OCI-LY7 (cell line): ENCODE measurements around the gene RBMS1. TPM values are rescaled to one million over a fixed set of nuclear protein-coding genes. Genes with fewer than 3 reads are reported as not detected.

Experiments
- BruUV-seq: library from RNA; stranded (reverse); fragments of 400-500 nt; replicated peaks from 2 replicates; lab custom pipeline; 2021; lab: Mats Ljungman, UMichigan
- CTCF ChIA-PET: fragments of 300-600 bp; sonication (Branson Sonifier 250); formaldehyde crosslinking; loops from one replicate; lab custom pipeline; 2022; ENCODE audit warnings: antibody characterized with exemption; ENCODE audit not compliant: unreplicated experiment; lab: Charles Lee
- POLR2A ChIA-PET: fragments of 300-600 bp; sonication (Branson Sonifier 250); formaldehyde crosslinking; loops from one replicate; lab custom pipeline; 2022; ENCODE audit warnings: antibody characterized with exemption; lab: Charles Lee
- DNase-seq: peaks from one replicate; pipeline ENCODE4 v3.0.0-alpha.2; 2015; ENCODE audit warnings: low spot score
- H2AFZ ChIP-seq: fragments of 200-600 bp; sonication (generic), shearing (Covaris generic); 2 replicates; pipeline ENCODE4 v1.6.1; 2014; ENCODE audit warnings: mild to moderate bottlenecking, antibody characterized with exemption, low read length, moderate library complexity
- H3K27ac ChIP-seq: fragments of 200-600 bp; sonication (generic); 2 replicates; pipeline ENCODE4 v1.5.1; 2014; ENCODE audit warnings: mixed run types, low read depth, mild to moderate bottlenecking, moderate library complexity, low read length, inconsistent platforms; ENCODE audit not compliant: poor library complexity, severe bottlenecking
- H3K36me3 ChIP-seq: fragments of 200-600 bp; sonication (generic); 2 replicates; pipeline ENCODE4 v1.6.1; 2014; ENCODE audit warnings: mild to moderate bottlenecking, antibody characterized with exemption, low read length, moderate library complexity, mixed read lengths; ENCODE audit not compliant: insufficient read depth
- H3K4me1 ChIP-seq: fragments of 200-600 bp; sonication (generic); 2 replicates; pipeline ENCODE4 v1.5.1; 2014; ENCODE audit warnings: mild to moderate bottlenecking, low read length; ENCODE audit not compliant: insufficient read depth, poor library complexity, severe bottlenecking
- H3K4me2 ChIP-seq: fragments of 200-600 bp; sonication (generic); 2 replicates; pipeline ENCODE4 v1.6.1; 2014; ENCODE audit warnings: mild to moderate bottlenecking, low read length
- H3K4me3 ChIP-seq: fragments of 200-600 bp; sonication (generic); 2 replicates; pipeline ENCODE4 v1.5.1; 2014; ENCODE audit warnings: mild to moderate bottlenecking, low read depth, low read length; ENCODE audit not compliant: poor library complexity, severe bottlenecking
- H3K79me2 ChIP-seq: fragments of 200-600 bp; sonication (generic); 2 replicates; pipeline ENCODE4 v1.6.1; 2016; ENCODE audit warnings: low read depth, mild to moderate bottlenecking, low read length, moderate library complexity, mixed read lengths; ENCODE audit not compliant: insufficient read depth
- H3K9me2 ChIP-seq: fragments of 200-600 bp; sonication (generic); 2 replicates; pipeline ENCODE4 v1.6.1; 2016; ENCODE audit warnings: mild to moderate bottlenecking, low read length, mixed read lengths; ENCODE audit not compliant: insufficient read depth
- H3K9me3 ChIP-seq: fragments of 200-600 bp; sonication (generic); 2 replicates; pipeline ENCODE4 v1.6.1; 2014; ENCODE audit warnings: mild to moderate bottlenecking, mixed run types, low read length, mixed read lengths
- H4K20me1 ChIP-seq: fragments of 200-600 bp; sonication (generic); 2 replicates; pipeline ENCODE4 v1.6.1; 2014; ENCODE audit warnings: mild to moderate bottlenecking, antibody characterized with exemption, low read length, moderate library complexity, mixed read lengths; ENCODE audit not compliant: insufficient read depth
- EZH2phosphoT487 ChIP-seq: fragments of 200-600 bp; sonication (generic); IDR thresholded peaks from 2 replicates; pipeline ENCODE4 v1.6.1; 2018; ENCODE audit warnings: low read depth, borderline replicate concordance, mild to moderate bottlenecking, mixed run types, antibody characterized with exemption, low read length, moderate library complexity, mixed read lengths
- intact Hi-C: fragments of 100-400 bp; cut with micrococcal nuclease; formaldehyde crosslinking; loops from one replicate; pipeline ENCODE4 v1.10.0; 2022; ENCODE audit not compliant: unreplicated experiment
- total RNA-seq, 2 experiments: library from RNA; depleted of rRNA in 1 of 2; stranded (reverse); fragments of >200 nt in 1 of 2; shearing (Covaris generic) in 1 of 2; gene quantifications; 2 replicates each; pipeline ENCODE4 v1.2.3, GENCODE V29; 2014 to 2022
- TF ChIP-seq, protein P1 (sequence below): fragments of 200-600 bp; sonication (generic); conservative IDR thresholded peaks from 2 replicates; pipeline ENCODE4 v1.5.1; 2014; ENCODE audit warnings: mild to moderate bottlenecking, antibody characterized with exemption, low read length, moderate library complexity, mixed read lengths

Gene RBMS1
- total RNA-seq, 2 experiments from 2014 or later = 29.5 to 35.7 TPM

- H3K9me3 ChIP-seq = no peaks in the 10 kb centered on the region
- no peaks in the 10 kb centered on the region for H3K79me2 ChIP-seq
- H2AFZ ChIP-seq = no peak overlapping the region
- no peaks in the 10 kb centered on the region for H3K9me2 ChIP-seq
- H3K4me2 ChIP-seq = no peak overlapping the region
- TF ChIP-seq, protein P1, sequence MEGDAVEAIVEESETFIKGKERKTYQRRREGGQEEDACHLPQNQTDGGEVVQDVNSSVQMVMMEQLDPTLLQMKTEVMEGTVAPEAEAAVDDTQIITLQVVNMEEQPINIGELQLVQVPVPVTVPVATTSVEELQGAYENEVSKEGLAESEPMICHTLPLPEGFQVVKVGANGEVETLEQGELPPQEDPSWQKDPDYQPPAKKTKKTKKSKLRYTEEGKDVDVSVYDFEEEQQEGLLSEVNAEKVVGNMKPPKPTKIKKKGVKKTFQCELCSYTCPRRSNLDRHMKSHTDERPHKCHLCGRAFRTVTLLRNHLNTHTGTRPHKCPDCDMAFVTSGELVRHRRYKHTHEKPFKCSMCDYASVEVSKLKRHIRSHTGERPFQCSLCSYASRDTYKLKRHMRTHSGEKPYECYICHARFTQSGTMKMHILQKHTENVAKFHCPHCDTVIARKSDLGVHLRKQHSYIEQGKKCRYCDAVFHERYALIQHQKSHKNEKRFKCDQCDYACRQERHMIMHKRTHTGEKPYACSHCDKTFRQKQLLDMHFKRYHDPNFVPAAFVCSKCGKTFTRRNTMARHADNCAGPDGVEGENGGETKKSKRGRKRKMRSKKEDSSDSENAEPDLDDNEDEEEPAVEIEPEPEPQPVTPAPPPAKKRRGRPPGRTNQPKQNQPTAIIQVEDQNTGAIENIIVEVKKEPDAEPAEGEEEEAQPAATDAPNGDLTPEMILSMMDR = peak; percentile 91
- TF ChIP-seq EZH2phosphoT487 = no peak
- no peaks in the 10 kb centered on the region for H3K4me1 ChIP-seq
- no peak overlapping the region for H3K27ac ChIP-seq
- POLR2A ChIA-PET = interaction anchor here (0.9 kb wide), 1 partner anchor 231 kb away, joined by 3 read pairs; no protein-coding TSS in a partner anchor
- H4K20me1 ChIP-seq = no peaks in the 10 kb centered on the region
- CTCF ChIA-PET = no interaction called here
- H3K36me3 ChIP-seq = no peaks in the 10 kb centered on the region
- DNase-seq = peak; percentile 11
- no peak overlapping the region for H3K4me3 ChIP-seq
- no TSS peak for BruUV-seq
- intact Hi-C loops = loop anchor here (1.0 kb wide), 1 partner anchor 742 kb away; no protein-coding TSS in a partner anchor
Measured at GRCh38 chr2:160252278-160252887, 241.2 kb downstream of the RBMS1 start.

GRCh38 chr2:160251569-160251968 is 242.0 kb downstream of the RBMS1 start:
- H3K79me2 ChIP-seq = no peaks in the 10 kb centered on the region
- H3K9me3 ChIP-seq = no peaks in the 10 kb centered on the region
- BruUV-seq = no TSS peak
- DNase-seq = no peak
- no peaks in the 10 kb centered on the region for H3K36me3 ChIP-seq
- TF ChIP-seq, protein P1 = no peak
- TF ChIP-seq EZH2phosphoT487 = no peak
- no peaks in the 10 kb centered on the region for H3K4me1 ChIP-seq
- ChIA-PET POLR2A (interaction anchor here (0.9 kb wide), 1 partner anchor 232 kb away, joined by 3 read pairs; no protein-coding TSS in a partner anchor), CTCF (no interaction called here)
- no peak overlapping the region for H3K4me2 ChIP-seq
- no peak overlapping the region for H3K27ac ChIP-seq
- intact Hi-C loops = no loop called here
- no peaks in the 10 kb centered on the region for H3K9me2 ChIP-seq
- no peaks in the 10 kb centered on the region for H4K20me1 ChIP-seq
- no peak overlapping the region for H2AFZ ChIP-seq
- H3K4me3 ChIP-seq = no peak overlapping the region

DNA sequence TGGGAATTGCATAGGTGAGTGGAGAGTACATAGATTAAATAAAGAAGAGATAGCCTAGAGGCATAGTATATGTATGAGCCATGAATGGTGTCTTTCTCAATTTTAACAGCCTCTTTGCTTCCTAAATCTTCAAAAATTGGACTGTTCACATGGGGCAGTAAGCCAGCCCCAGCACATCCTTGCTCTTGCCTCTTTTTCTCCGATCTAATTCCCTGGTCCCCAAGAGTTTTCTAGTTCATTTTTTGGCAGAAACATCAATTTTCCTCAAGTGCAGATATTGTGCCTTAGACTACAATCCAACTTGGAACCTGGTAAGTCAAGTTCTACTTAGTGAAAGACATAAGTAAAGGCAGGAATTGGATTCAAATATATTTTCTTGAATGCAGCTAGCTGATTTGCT is 243.7 kb downstream of the RBMS1 start:
- intact Hi-C loops = no loop called here
- DNase-seq = no peak
- no peaks in the 10 kb centered on the region for H3K4me1 ChIP-seq
- ChIA-PET POLR2A (interaction anchor here (0.6 kb wide), 1 partner anchor 155 kb away, joined by 3 read pairs; no protein-coding TSS in a partner anchor), CTCF (no interaction called here)
- no peaks in the 10 kb centered on the region for H3K36me3 ChIP-seq
- no peak for TF ChIP-seq EZH2phosphoT487
- TF ChIP-seq, protein P1 = no peak
- no peaks in the 10 kb centered on the region for H3K79me2 ChIP-seq
- H3K9me2 ChIP-seq = no peaks in the 10 kb centered on the region
- H3K27ac ChIP-seq = no peak overlapping the region
- no peaks in the 10 kb centered on the region for H3K9me3 ChIP-seq
- no TSS peak for BruUV-seq
- H4K20me1 ChIP-seq = no peaks in the 10 kb centered on the region
- H2AFZ ChIP-seq = no peak overlapping the region
- H3K4me2 ChIP-seq = no peak overlapping the region
- no peak overlapping the region for H3K4me3 ChIP-seq
